Parathyroid adenoma (tissue), 2 donors: ENCODE data around the gene TRAM2.
A peak's percentile ranks its signal among the peaks of the same experiment; 100 is the strongest.

Experiments
- H2AFZ ChIP-seq: fragments of 300-600 bp; sonication (generic); one replicate; pipeline ENCODE4 v1.7.0; 2017; ENCODE audit warnings: antibody characterized with exemption, mild to moderate bottlenecking
- H3K27ac ChIP-seq: fragments of 300-600 bp; sonication (generic); one replicate; pipeline ENCODE4 v1.7.0; 2017
- H3K27me3 ChIP-seq: fragments of 300-600 bp; sonication (generic); one replicate; pipeline ENCODE4 v1.7.0; 2017; ENCODE audit warnings: low read length; ENCODE audit not compliant: control insufficient read depth, insufficient read depth
- H3K36me3 ChIP-seq: fragments of 300-600 bp; sonication (generic); one replicate; pipeline ENCODE4 v1.7.0; 2017; ENCODE audit warnings: low read length; ENCODE audit not compliant: control insufficient read depth, insufficient read depth
- H3K4me1 ChIP-seq: fragments of 300-600 bp; sonication (generic); one replicate; pipeline ENCODE4 v1.7.0; 2017; ENCODE audit warnings: control low read depth
- H3K4me2 ChIP-seq: fragments of 300-600 bp; sonication (generic); one replicate; pipeline ENCODE4 v1.7.0; 2017; ENCODE audit warnings: low read length
- H3K4me3 ChIP-seq: fragments of 300-600 bp; sonication (generic); one replicate; pipeline ENCODE4 v1.7.0; 2017; ENCODE audit warnings: low read depth, low read length
- H3K79me2 ChIP-seq: fragments of 300-600 bp; sonication (generic); one replicate; pipeline ENCODE4 v1.7.0; 2017; ENCODE audit warnings: control low read depth
- H3K9ac ChIP-seq: fragments of 300-600 bp; sonication (generic); one replicate; pipeline ENCODE4 v1.7.0; 2017; ENCODE audit warnings: mild to moderate bottlenecking
- H3K9me3 ChIP-seq: fragments of 300-600 bp; sonication (generic); one replicate; pipeline ENCODE4 v1.7.0; 2017; ENCODE audit warnings: low read length; ENCODE audit not compliant: control insufficient read depth
- TF ChIP-seq, protein P1 (sequence below): fragments of 300-600 bp; sonication (generic); IDR thresholded peaks from one replicate; pipeline ENCODE4 v1.7.0; 2017; ENCODE audit warnings: antibody characterized with exemption, mild to moderate bottlenecking
- donor health status: primary hyperparathyroidism.

Gene TRAM2

DNA sequence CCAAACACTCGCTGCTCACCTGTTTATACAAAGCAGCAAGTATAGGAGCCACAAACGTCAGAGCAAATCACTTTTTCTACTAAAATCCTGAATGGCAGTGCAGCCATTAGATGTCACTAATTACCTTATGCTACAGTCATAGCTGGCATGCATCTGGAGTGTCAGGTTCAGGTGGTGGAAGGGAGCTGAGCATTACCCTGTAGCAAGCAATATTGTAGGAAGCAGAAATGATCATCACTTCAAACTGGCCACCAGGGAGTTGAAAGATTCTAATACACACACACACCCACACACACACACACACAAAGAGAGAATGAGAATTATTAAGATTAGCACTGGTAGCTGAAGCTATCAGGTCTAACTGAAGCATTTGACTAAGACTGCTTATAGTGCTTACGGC, 80.9 kb downstream of the TRAM2 start:
- H3K79me2 ChIP-seq: no peaks in the 10 kb centered on the region
- H3K9ac ChIP-seq: no peak overlapping the region
- H3K9me3 ChIP-seq: no peaks in the 10 kb centered on the region
- H3K36me3 ChIP-seq: no peaks in the 10 kb centered on the region
- no peaks in the 10 kb centered on the region for H3K27me3 ChIP-seq
- H3K4me2 ChIP-seq: no peak overlapping the region
- H3K27ac ChIP-seq: no peak overlapping the region
- H3K4me1 ChIP-seq: no peaks in the 10 kb centered on the region
- TF ChIP-seq, protein P1, sequence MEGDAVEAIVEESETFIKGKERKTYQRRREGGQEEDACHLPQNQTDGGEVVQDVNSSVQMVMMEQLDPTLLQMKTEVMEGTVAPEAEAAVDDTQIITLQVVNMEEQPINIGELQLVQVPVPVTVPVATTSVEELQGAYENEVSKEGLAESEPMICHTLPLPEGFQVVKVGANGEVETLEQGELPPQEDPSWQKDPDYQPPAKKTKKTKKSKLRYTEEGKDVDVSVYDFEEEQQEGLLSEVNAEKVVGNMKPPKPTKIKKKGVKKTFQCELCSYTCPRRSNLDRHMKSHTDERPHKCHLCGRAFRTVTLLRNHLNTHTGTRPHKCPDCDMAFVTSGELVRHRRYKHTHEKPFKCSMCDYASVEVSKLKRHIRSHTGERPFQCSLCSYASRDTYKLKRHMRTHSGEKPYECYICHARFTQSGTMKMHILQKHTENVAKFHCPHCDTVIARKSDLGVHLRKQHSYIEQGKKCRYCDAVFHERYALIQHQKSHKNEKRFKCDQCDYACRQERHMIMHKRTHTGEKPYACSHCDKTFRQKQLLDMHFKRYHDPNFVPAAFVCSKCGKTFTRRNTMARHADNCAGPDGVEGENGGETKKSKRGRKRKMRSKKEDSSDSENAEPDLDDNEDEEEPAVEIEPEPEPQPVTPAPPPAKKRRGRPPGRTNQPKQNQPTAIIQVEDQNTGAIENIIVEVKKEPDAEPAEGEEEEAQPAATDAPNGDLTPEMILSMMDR: no peak
- no peak overlapping the region for H3K4me3 ChIP-seq
- no peak overlapping the region for H2AFZ ChIP-seq

DNA sequence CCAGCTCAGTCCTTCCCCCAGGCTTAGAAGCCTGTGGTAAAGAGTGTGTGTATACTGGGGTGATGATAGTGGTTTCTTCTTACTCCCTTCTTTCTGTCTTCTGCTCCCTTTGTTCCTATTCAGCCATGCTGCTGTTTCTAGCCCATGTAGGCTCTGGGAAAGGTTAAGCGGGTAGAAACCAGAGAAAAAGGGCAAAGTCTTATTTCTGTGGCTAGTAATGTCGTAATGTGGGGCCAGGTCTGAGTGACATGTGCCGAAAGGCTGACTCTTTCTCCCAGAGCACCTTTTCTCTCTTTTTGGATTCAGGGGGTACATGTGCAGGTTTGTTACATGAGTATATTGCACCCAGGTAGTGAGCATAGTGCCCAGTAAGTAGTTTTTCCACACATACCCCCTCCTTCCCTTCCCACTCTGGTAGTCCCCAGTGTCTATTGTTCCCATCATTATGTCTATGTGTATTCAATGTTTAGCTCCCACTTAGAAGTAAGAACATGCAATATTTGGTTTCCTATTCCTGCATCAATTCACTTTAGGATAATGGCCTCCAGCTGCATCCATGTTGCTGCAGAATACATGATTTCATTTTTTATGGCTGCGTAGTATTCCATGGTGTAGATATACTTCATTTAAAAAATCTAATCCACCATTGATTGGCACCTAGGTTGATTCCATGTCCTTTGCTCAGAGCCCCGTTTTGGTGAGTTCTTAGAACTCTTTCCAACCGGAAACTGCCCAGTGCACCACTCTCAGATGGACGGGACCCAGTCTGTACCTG, 82.4 kb downstream of the TRAM2 start:
- Histone ChIP-seq H3K9me3 (no peaks in the 10 kb centered on the region), H3K9ac (no peak overlapping the region), H3K4me1 (no peaks in the 10 kb centered on the region), H3K36me3 (no peaks in the 10 kb centered on the region), H2AFZ (no peak overlapping the region), H3K27ac (no peak overlapping the region), H3K79me2 (no peaks in the 10 kb centered on the region), H3K4me2 (no peak overlapping the region), H3K27me3 (no peaks in the 10 kb centered on the region), H3K4me3 (no peak overlapping the region)
- TF ChIP-seq, protein P1: no peak

DNA sequence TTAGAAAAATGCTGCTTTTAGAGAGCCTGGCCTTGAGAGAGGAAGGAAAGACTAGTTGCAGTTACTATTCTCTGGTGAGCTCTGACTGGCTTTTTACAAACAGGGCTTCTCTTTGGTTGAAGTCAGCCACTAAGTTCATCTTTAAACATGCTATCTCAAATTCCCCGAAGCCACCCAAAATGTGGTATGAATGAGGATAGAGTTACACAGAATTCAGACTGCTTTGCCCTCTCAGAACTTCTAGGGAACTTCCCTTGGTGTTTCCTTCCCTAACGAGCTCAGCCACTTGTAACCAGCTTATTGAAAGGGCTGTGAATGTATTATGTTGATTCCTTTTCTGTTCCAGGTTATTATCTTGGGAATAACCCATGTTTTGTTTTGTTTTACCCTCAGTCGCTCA, 83.2 kb downstream of the TRAM2 start:
- no peaks in the 10 kb centered on the region for H3K9me3 ChIP-seq
- no peaks in the 10 kb centered on the region for H3K36me3 ChIP-seq
- no peak overlapping the region for H3K9ac ChIP-seq
- no peaks in the 10 kb centered on the region for H3K4me1 ChIP-seq
- TF ChIP-seq, protein P1: no peak
- H3K27me3 ChIP-seq: no peaks in the 10 kb centered on the region
- H3K4me3 ChIP-seq: no peak overlapping the region
- H3K79me2 ChIP-seq: no peaks in the 10 kb centered on the region
- H3K27ac ChIP-seq: no peak overlapping the region
- H3K4me2 ChIP-seq: no peak overlapping the region
- no peak overlapping the region for H2AFZ ChIP-seq

DNA sequence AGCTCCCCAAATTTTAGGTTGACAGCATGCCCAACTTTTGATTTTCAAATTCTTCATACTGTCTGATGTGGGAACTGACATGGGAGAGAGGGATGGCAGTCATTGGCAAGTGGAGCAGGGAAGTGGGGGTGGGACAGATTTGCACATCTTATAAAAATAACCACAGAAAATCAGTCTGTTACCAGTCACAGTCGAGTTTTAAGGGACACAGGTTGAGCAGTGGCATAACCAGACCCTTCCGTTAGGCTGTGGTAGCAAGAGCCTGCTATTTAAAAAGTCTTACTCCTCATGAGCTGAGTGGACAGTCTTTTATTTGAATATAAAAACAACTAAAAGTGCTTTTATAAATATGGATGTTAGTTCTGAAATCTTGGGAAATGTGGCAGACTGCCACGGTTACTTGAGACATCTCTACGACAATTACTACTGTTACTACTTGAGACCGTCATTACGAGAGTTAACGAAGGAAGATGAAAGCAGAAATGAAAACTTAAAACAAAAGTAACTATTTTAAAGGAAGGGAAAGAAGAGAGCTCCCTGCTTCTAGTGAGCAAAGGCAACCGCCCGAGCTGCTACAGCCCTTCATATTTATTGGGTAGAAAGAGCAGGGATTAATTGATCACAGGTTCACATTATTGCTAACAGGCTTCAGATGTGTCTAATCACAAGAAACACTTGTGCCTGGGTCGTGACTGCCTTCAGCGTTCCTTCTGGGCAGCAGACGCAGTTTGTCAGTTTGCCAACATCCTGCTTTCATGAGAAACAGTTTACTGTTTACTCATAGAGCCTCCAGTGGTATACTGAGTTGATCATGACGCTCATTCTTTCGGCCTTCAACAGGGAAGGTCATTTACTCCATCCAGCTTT, 85.4 kb downstream of the TRAM2 start:
- Histone ChIP-seq H3K9ac (no peak overlapping the region), H3K4me1 (no peaks in the 10 kb centered on the region), H3K9me3 (no peaks in the 10 kb centered on the region), H3K4me3 (no peak overlapping the region), H3K27me3 (no peaks in the 10 kb centered on the region), H2AFZ (no peak overlapping the region), H3K27ac (peak overlapping the region; percentile 22), H3K79me2 (no peaks in the 10 kb centered on the region), H3K36me3 (no peaks in the 10 kb centered on the region), H3K4me2 (no peak overlapping the region)
- TF ChIP-seq, protein P1: no peak
